AG09309 (cell line): ENCODE results near the gene POLR1E.

Source experiments
- DNase-seq: peaks from one replicate; pipeline ENCODE4 v3.0.0-alpha.2; 2010; ENCODE audit warnings: low read depth
- H3K4me3 ChIP-seq: 2 replicates; pipeline ENCODE4 v1.5.1; 2011; ENCODE audit warnings: mild to moderate bottlenecking, low read depth, low read length, moderate library complexity; ENCODE audit not compliant: control insufficient read depth
- TF ChIP-seq, protein P1 (sequence below): IDR thresholded peaks from 2 replicates; pipeline ENCODE4 v1.5.1; 2011; ENCODE audit warnings: mild to moderate bottlenecking, low read depth, low read length, inconsistent platforms; ENCODE audit not compliant: insufficient read depth, control insufficient read depth; ENCODE audit errors: missing control alignments

POLR1E gene

GRCh38 chr9:37531699-37532098 lies 46.0 kb downstream of the POLR1E start:
- no peak for DNase-seq
- no peak overlapping the region for H3K4me3 ChIP-seq
- TF ChIP-seq, protein P1, sequence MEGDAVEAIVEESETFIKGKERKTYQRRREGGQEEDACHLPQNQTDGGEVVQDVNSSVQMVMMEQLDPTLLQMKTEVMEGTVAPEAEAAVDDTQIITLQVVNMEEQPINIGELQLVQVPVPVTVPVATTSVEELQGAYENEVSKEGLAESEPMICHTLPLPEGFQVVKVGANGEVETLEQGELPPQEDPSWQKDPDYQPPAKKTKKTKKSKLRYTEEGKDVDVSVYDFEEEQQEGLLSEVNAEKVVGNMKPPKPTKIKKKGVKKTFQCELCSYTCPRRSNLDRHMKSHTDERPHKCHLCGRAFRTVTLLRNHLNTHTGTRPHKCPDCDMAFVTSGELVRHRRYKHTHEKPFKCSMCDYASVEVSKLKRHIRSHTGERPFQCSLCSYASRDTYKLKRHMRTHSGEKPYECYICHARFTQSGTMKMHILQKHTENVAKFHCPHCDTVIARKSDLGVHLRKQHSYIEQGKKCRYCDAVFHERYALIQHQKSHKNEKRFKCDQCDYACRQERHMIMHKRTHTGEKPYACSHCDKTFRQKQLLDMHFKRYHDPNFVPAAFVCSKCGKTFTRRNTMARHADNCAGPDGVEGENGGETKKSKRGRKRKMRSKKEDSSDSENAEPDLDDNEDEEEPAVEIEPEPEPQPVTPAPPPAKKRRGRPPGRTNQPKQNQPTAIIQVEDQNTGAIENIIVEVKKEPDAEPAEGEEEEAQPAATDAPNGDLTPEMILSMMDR, result no peak

GRCh38 chr9:37534412-37534811 lies 48.7 kb downstream of the POLR1E start:
- no peak for DNase-seq
- H3K4me3 ChIP-seq, result no peak overlapping the region
- TF ChIP-seq, protein P1, result no peak

DNA sequence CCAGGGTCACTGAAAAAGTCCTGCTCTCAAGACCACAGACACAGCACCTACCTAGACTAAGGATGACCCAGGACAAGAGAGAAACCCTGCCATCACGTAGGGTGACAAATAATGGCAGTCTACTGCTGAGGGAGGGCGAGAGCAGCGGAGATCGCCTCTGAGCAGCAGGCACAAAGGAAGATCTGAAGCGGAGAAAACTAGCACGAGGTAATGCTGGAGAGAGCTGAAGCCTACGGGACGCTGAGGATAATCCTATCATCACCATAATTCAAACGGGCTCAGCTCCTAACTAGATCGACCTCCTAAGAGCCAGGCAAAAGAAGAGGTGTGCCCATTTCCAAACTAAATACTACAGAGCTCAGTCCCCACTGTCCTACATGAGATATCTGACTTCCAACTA lies 49.2 kb downstream of the POLR1E start:
- TF ChIP-seq, protein P1, result no peak
- H3K4me3 ChIP-seq, result no peak overlapping the region
- DNase-seq, result no peak

- DNase-seq, result no peak
- TF ChIP-seq, protein P1, result no peak
- H3K4me3 ChIP-seq, result no peak overlapping the region
Measured at GRCh38 chr9:37538099-37538498, 52.4 kb downstream of the POLR1E start.

GRCh38 chr9:37539634-37540033 lies 53.9 kb downstream of the POLR1E start:
- DNase-seq, result no peak

DNA sequence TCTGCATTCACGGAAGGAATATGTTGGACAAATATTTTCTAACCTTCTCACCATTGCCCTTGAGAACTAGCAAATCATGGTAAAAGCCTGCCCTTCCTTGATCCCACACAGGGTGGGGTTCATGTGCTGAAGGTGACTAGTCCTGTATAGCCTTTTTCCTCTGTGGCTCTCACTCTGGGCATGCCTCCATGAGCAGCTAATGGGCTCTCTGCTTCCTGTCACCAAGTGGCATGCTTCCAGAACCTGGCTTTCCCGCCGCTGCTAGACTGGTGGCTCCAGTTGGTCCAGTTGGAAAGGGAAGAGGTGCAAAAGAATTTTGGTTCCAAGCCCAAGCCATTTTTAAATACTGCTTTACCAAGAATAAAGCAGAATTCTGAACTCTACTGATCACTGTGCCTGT lies 54.9 kb downstream of the POLR1E start:
- TF ChIP-seq, protein P1, result no peak
- no peak overlapping the region for H3K4me3 ChIP-seq
- DNase-seq, result no peak

More at GRCh38 chr9:37539634-37540033, 53.9 kb downstream of the POLR1E start:
- H3K4me3 ChIP-seq, result no peak overlapping the region
- TF ChIP-seq, protein P1, result no peak

GRCh38 chr9:37541465-37541864 lies 55.7 kb downstream of the POLR1E start:
- TF ChIP-seq, protein P1, result no peak
- H3K4me3 ChIP-seq, result no peak overlapping the region
- DNase-seq, result no peak
